Measurements from ENCODE around the gene SLC39A11. TPM values are rescaled to one million over a fixed set of nuclear protein-coding genes. Genes with fewer than 3 reads are reported as not detected.

SLC39A11 gene
- total RNA-seq, 1 experiment from 2014 or later: 18.9 TPM

- ATAC-seq (no peak), DNase-seq (ENCODE audit: low spot score) (no peak)
- Mint-ChIP-seq H3K27ac (no peak overlapping the region), H3K4me1 (peaks cover 5% of the 10 kb centered on the region; the same call in 1 of the 2 replicates), H3K27me3 (ENCODE audit: low read depth) (no peaks in the 10 kb centered on the region), H3K4me3 (no peak overlapping the region), H3K9me3 (no peaks in the 10 kb centered on the region), H3K36me3 (no peaks in the 10 kb centered on the region)
- CTCF ChIA-PET: no interaction called here
- TF ChIP-seq, protein P1, sequence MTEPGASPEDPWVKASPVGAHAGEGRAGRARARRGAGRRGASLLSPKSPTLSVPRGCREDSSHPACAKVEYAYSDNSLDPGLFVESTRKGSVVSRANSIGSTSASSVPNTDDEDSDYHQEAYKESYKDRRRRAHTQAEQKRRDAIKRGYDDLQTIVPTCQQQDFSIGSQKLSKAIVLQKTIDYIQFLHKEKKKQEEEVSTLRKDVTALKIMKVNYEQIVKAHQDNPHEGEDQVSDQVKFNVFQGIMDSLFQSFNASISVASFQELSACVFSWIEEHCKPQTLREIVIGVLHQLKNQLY (CRISPR knock-in tag; IDR thresholded peaks at IDR 0.05): no peak
- no peak for TF ChIP-seq JUN (CRISPR knock-in tag; IDR thresholded peaks at IDR 0.05)
- TF ChIP-seq, protein P2, sequence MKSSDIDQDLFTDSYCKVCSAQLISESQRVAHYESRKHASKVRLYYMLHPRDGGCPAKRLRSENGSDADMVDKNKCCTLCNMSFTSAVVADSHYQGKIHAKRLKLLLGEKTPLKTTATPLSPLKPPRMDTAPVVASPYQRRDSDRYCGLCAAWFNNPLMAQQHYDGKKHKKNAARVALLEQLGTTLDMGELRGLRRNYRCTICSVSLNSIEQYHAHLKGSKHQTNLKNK (CRISPR knock-in tag; IDR thresholded peaks at IDR 0.05): no peak
- TF ChIP-seq, protein P3, sequence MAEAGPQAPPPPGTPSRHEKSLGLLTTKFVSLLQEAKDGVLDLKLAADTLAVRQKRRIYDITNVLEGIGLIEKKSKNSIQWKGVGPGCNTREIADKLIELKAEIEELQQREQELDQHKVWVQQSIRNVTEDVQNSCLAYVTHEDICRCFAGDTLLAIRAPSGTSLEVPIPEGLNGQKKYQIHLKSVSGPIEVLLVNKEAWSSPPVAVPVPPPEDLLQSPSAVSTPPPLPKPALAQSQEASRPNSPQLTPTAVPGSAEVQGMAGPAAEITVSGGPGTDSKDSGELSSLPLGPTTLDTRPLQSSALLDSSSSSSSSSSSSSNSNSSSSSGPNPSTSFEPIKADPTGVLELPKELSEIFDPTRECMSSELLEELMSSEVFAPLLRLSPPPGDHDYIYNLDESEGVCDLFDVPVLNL (CRISPR knock-in tag; IDR thresholded peaks at IDR 0.05; ENCODE audit: borderline replicate concordance, low read depth): no peak
- TF ChIP-seq SMAD4 (CRISPR knock-in tag; IDR thresholded peaks at IDR 0.05): no peak
- POLR2A ChIA-PET: no interaction called here
Observed at GRCh38 chr17:72989074-72989610, 103.3 kb downstream of the SLC39A11 start.

GRCh38 chr17:72988451-72988850, 104.0 kb downstream of the SLC39A11 start:
- CTCF ChIA-PET: no interaction called here
- TF ChIP-seq AFF4 (CRISPR knock-in tag; IDR thresholded peaks at IDR 0.05; ENCODE audit: borderline replicate concordance) (no peak), CREB1 (CRISPR knock-in tag; IDR thresholded peaks at IDR 0.05) (no peak), SOX15 (CRISPR knock-in tag; IDR thresholded peaks at IDR 0.05) (no peak), USF1 (CRISPR knock-in tag; IDR thresholded peaks at IDR 0.05) (no peak), SP1 (CRISPR knock-in tag; conservative IDR thresholded peaks at IDR 0.05) (no peak), ZNF396 (CRISPR knock-in tag; IDR thresholded peaks at IDR 0.05; ENCODE audit: borderline replicate concordance) (no peak), CTCF (IDR thresholded peaks at IDR 0.05) (no peak), NFYB (CRISPR knock-in tag; conservative IDR thresholded peaks at IDR 0.05; ENCODE audit: low read depth) (no peak), ARID4B (CRISPR knock-in tag; IDR thresholded peaks at IDR 0.05; ENCODE audit: borderline replicate concordance) (no peak), ZNF232 (CRISPR knock-in tag; IDR thresholded peaks at IDR 0.05) (no peak), PRDM15 (CRISPR knock-in tag; IDR thresholded peaks at IDR 0.05) (no peak)
- TF ChIP-seq, protein P4, sequence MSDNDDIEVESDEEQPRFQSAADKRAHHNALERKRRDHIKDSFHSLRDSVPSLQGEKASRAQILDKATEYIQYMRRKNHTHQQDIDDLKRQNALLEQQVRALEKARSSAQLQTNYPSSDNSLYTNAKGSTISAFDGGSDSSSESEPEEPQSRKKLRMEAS (CRISPR knock-in tag; IDR thresholded peaks at IDR 0.05): no peak

More at GRCh38 chr17:72988451-72988850, 104.0 kb downstream of the SLC39A11 start:
- Mint-ChIP-seq H3K4me3 (no peak overlapping the region), H3K27ac (no peak overlapping the region), H3K9me3 (no peaks in the 10 kb centered on the region), H3K4me1 (peaks cover 5% of the 10 kb centered on the region; the same call in 1 of the 2 replicates), H3K27me3 (ENCODE audit: low read depth) (no peaks in the 10 kb centered on the region), H3K36me3 (no peaks in the 10 kb centered on the region)
- POLR2A ChIA-PET: no interaction called here
- DNase-seq (ENCODE audit: low spot score) (no peak), ATAC-seq (no peak)
